Spleen (tissue), 7 donors: ENCODE results near the gene SEMA3E.

ENCODE experiments used
- CTCF ChIP-seq, 11 experiments: fragments of 200-600 bp in 7 of 11; fragments of 450-650 bp in 4 of 11; sonication (generic) in 4 of 11; IDR thresholded peaks in 8 of 11; conservative IDR thresholded peaks in 3 of 11; 1 replicate in 7 of 11; 2 replicates in 4 of 11; pipeline versions ENCODE4 v1.4.0 to v1.8.0; 2016 to 2021; ENCODE audit warnings: antibody characterized with exemption in 11 of 11, inconsistent platforms in 4 of 11, mild to moderate bottlenecking in 1 of 11
- POLR2A ChIP-seq, 3 donors: fragments of 450-650 bp; IDR thresholded peaks; one replicate each; pipeline ENCODE4 v1.5.1; 2017; ENCODE audit warnings: antibody characterized with exemption in 3 of 3, mild to moderate bottlenecking in 1 of 3
- POLR2AphosphoS5 ChIP-seq, 3 donors: sonication (generic); formaldehyde crosslinking; IDR thresholded peaks; one replicate each; pipeline ENCODE4 v1.5.1; 2017; ENCODE audit warnings: antibody characterized with exemption in 3 of 3
- donor health status: DM: no; HTN: no; CAD: no; lungs with moderate emphysema.
- donor health status: DM: no; HTN: no; CAD: no.
- donor health status: DM: no; HTN: no; CAD: no.

- TF ChIP-seq CTCF (IDR thresholded peaks at IDR 0.05 in 8 of 11, conservative IDR thresholded peaks at IDR 0.05 in 3 of 11) (no peak), POLR2A (IDR thresholded peaks at IDR 0.05) (no peak), POLR2AphosphoS5 (IDR thresholded peaks at IDR 0.05) (no peak)
These were observed 3.5 kb upstream of the SEMA3E start for GRCh38 chr7:83652481-83652880.
